OCI-LY1 (cell line): ENCODE results near the gene VDR.

Experiments
- EZH2 ChIP-seq: fragments of 200-600 bp; sonication (generic), shearing (Covaris generic); IDR thresholded peaks from 2 replicates; pipeline ENCODE4 v1.8.0; 2017; ENCODE audit warnings: borderline replicate concordance, mixed run types, mild to moderate bottlenecking, antibody characterized with exemption, low read length, moderate library complexity, mixed read lengths
- TF ChIP-seq, protein P1 (sequence below): fragments of 200-600 bp; sonication (generic), shearing (Covaris generic); IDR thresholded peaks from 2 replicates; pipeline ENCODE4 v1.5.1; 2017; ENCODE audit warnings: mild to moderate bottlenecking, antibody characterized with exemption, low read length, moderate library complexity, mixed read lengths

- TF ChIP-seq, protein P1, sequence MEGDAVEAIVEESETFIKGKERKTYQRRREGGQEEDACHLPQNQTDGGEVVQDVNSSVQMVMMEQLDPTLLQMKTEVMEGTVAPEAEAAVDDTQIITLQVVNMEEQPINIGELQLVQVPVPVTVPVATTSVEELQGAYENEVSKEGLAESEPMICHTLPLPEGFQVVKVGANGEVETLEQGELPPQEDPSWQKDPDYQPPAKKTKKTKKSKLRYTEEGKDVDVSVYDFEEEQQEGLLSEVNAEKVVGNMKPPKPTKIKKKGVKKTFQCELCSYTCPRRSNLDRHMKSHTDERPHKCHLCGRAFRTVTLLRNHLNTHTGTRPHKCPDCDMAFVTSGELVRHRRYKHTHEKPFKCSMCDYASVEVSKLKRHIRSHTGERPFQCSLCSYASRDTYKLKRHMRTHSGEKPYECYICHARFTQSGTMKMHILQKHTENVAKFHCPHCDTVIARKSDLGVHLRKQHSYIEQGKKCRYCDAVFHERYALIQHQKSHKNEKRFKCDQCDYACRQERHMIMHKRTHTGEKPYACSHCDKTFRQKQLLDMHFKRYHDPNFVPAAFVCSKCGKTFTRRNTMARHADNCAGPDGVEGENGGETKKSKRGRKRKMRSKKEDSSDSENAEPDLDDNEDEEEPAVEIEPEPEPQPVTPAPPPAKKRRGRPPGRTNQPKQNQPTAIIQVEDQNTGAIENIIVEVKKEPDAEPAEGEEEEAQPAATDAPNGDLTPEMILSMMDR: no peak
- TF ChIP-seq EZH2: no peak
These were observed 61.4 kb downstream of the VDR start for GRCh38 chr12:47843226-47843980.
